DMS79 treated with DMSO at 0.1 percent for 48 hours (cell line): ENCODE data around the gene UBA52.
"Not testable (repeated sequence)": the region's sequence is repeated elsewhere in the genome, so short reads cannot be mapped to it uniquely, and the experiment has no call there.

Experiments
- DNase-seq: peaks from one replicate; lab custom pipeline; 2025; lab: John Stamatoyannopoulos, UW

UBA52 gene

DNA sequence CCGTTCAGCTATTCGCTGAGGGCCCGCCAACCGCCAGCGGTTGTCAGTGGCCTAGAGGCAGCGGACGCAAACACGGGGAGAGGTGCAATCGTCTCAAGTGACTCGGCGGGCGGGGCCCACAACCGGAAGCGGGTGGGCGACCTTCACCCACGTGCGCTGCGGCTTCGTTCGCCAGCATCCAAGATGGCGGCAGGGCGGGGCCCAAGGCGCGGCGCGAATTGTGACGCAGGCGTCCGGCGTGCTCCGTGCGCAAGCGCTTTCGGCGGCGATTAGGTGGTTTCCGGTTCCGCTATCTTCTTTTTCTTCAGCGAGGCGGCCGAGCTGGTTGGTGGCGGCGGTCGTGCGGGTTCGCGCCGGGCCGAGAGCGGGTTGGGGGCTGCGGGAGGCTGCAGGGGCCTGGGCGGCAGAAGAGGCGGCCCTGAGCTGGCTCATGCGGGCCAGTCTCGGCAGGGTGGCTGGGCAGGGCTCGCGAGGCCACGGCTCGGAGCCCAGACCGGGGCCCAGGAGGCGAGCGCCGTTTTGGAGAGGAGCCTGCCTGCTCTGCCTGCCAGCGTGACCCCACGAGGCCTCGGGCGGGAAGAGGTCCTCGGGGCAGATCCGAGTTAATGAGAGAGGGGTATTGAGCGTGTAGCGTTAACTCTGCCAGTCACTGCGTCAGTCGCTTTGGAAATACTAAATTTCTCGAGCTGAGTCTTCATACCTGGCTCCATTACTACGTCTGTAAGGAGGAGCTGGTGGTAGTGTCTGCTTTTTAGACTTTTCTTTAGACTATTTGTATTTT lies at the start of gene UBA52:
TSS of gene UBA52 (plus strand) at position 294 of the 781 bp plus-strand sequence. CDS start 1,444 bp downstream, outside the sequence.
- peak; percentile 95 for DNase-seq

DNA sequence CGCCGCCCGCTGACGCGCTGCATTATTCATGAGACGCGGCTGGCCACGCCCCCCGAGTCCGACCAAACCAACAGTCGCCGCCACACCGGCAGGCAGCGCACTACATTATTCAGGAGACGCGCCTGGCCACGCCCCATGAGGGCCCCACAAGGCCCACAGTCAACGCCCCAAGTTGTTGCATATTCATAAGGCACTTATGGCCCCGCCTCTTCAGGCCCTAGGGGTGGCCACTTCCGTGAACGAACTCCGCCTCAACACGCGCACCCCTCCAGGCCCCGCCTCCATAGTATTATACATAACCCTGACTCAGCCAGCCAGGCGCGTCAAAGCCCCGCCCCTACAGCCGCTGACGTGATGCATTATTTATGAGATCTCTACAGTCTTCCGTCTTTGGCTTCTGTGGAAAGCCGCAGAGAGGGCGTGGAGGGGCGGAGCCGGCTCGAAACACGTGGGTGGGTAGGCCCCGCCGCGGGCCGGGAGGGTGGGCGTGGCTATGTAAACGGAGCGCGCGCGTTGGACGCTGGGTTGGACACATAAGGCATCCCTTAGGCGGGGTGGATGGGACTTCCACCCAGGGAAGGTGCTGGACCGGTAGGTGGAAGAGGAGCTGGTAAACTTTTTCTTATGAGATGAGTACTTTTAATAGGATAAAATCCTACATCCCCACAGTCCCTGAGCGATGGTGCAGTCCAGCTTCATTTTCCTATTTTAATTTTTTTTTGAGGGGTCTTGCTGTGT lies 49.4 kb upstream of the UBA52 start:
- peak; percentile 99 for DNase-seq

DNA sequence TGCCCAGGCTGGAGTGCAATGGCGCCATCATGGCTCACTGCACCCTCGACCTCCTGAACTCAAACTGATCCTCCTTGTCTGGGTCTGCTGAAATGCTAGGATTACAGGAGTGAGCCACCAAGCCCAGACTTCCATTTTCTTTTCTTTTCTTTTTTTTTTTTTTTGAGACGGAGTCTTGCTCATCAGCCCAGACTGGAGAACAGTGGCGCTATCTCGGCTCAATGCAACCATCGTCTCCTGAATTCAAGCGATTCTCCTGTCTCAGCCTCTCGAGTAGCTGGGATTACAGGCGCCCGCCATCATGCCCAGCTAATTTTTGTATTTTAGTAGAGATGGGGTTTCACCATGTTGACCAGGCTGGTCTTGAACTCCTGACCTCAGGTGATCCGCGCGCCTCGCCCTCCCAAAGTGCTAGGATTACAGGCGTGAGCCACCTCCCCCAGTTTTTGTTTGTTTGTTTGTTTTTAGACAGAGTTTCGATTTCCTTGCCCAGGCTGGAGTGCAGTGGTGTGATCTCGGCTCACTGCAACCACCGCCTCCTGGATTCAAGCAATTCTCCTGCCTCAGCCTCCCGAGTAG lies 48.7 kb upstream of the UBA52 start:
- DNase-seq = not testable (repeated sequence)

DNA sequence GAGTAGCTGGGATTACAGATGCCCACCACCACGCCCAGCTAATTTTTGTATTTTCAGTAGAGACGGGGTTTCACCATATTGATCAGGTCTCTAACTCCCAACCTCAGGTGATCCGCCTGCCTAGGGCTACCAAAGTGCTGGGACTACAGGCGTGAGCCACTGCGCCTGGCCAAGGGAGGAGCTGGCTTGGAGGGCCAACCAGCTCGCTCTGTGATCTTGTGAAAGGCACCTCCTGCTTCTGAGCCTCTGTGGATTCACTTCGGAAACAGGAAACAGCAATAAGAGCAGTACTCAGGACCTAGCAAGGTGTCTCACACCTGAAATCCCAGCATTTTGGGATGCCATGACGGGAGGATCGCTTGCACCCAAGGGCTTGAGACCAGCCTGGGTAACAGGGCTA lies 47.8 kb upstream of the UBA52 start:
- no peak for DNase-seq

DNA sequence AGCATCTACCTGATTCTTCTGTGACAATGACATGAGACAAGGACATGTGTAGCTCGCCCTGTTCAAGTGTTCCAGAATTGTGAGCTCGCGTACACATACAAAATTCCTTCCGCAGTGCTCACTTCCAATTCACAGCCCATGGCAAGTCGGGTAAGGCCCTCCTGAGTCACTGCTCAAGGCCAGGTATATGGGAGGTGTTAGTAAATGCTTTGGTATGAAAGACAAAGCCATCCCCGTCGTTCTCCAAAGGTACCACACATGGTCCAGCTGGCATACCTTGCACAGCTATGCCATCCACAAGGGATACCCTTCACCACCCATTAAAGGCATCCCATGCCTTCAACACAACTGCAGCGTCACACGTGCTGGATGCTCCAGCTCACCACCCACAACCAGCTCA lies 45.3 kb upstream of the UBA52 start:
- no peak for DNase-seq

DNA sequence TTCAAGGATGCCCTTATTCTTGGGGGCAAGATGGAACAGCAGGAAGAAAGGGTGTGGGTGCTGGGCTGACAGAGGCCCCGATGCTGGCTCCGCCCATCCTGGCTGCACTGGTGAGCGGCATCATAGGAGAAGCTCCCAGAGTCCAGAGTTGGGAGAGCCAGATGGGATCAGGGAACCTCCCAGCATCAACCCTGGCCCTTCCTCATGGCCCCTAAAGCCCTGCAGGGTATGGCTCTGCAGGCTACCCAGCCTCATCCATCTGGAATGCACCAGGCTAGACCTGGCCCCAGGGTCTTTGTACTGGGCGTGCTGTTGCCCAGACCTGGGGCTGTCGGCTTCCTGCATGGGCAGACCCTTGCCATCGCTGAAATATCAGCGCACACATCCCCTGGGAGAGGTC lies 41.9 kb upstream of the UBA52 start:
- DNase-seq = no peak

DNA sequence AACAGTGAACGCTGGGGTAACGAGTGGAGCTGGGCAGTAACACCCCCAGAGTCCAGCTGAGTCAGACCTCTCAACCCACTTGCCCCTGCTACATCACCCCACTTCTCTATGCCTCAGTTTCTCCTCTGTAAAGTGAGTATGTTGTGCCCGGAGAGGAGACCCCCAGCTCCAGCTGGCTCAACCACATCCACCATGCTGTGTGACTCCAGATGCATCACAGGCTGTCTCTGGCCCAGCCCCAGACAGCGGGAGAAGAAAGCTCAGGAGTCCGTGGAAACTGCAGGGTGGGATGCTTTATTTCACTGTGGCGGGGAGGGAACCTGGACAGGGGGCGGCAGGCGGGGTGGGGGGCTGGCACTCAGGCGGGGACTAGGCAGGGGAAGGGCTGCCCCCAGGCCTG lies 40.2 kb upstream of the UBA52 start:
- DNase-seq = no peak

DNA sequence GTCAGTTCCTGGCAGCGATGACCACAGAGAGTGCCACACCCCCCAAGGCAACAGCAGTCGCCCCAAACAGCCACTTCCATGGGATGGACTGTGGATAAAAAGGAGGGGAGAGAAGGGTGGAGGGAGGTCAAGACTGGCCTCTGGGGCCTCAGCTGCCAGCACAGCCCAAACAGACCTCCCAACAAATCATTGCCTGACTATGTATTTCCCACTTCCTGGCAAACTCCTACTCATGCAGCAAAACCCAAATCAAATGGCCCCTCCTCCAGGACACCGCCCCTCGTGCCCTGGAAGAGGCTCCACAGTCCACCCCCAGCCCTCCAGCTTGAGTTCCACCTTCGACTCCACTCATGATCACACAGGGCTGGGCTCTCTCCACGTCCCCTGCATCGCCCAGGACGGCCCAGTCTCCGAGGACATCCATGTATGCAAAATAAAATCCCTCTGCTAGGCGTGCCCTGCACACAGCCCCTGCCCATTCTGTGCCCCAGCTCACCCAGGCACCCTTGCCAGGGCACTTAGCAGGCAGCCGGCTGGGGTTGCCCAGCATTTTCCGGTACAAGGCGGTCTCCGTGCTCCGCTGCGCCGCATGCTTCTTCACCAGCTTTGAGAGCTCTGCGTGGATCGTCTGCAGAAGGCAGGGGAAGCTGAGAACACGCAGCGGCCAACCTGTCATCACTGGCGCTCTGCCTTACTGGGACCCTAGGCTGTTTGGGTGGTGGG lies 39.3 kb upstream of the UBA52 start:
- DNase-seq = no peak

DNA sequence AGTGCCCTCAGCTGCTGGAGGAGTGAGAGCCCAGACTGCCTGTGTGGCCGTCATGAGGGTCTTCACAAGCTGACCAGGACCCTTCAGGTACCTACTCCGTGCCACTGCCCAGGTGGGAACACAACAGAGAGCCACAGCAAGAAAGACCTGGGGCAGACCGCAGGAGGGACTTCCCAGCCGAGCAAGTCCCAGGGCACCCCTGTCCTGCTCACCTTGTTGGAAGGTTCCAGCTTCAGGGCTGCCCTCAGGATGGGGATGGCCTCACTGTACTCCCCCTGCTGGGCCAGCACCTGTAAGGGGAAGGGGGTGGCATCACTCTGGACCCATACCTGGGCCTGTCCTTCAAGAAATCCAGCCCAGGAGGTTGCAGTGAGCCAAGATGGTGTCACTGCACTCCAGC lies 38.6 kb upstream of the UBA52 start:
- no peak for DNase-seq

DNA sequence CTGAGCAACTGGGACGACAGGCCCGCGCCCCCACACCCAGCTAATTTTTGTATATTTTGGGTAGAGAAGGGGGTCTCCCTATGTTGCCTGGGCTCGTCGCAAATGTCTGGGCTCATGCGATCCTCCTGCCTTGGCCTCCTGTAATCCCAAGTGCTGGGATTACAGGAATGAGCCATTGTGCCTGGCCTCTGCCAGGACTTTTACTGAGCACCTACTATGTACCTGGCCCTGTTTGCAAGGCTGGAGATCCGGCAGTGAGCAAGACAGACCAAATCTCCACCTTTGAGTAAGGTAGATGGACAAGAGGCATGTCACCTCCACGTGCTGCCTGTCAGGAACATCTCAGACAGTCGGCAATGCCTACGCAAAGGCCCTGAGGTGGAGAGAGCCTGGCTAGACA lies 35.2 kb upstream of the UBA52 start:
- DNase-seq = no peak

DNA sequence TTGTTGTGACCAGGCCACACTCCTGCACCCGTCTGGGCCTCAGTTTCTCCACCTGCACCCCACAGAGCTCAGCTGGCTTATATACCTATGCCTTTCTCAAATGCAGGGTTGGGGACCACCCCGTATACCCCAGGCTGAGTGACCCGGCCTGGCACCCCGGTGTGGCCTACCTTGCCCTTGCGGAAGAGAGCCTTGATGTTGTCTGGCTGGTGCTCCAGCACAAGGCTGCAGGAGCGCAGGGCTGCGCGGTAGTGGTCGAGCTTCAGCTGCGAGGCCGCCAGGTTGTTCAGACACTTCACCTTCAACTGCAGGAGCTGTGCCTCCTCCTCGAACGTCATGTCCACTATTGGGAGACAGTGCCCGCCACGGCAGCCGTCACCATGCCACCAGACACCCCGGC lies 34.2 kb upstream of the UBA52 start:
- no peak for DNase-seq

DNA sequence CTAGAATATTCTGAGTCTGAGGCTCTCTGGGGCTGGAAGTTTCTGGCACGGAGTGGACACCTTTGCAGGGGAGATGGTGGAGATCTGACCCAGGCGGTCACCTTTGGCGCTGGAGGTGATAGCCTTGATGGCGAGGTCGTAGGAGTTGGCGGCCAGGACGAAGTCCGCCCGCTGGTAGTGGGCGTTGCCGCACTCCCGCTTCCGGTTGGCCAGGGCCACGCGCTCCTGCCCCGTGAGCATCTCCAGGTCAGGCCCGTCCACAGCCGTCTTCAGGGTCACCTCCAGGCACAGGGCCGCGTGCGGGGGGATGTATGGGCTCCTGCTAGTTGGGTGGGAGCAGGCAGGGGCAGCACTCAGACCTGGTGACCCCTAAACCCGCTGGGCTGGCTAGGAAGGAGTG lies 33.5 kb upstream of the UBA52 start:
- no peak for DNase-seq

DNA sequence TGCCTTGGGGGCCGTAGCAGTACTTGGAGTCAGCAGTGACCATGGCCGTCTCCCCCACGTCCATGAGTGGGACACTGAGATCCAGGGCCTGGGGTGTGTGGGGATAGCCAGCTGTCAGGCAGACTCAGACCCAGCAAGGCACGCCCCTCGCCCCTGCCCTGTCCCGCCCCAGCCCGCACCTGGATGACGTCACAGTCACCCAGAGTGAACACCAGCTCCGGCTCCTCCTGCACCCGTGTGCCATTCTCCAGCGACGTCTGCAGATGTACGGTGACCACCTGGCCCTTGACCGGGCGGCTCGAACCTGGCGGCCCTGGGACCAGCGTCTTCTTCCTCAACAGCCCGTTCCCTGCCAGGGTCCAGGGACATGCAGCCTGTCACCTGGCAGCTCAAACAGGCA lies 32.3 kb upstream of the UBA52 start:
- no peak for DNase-seq

DNA sequence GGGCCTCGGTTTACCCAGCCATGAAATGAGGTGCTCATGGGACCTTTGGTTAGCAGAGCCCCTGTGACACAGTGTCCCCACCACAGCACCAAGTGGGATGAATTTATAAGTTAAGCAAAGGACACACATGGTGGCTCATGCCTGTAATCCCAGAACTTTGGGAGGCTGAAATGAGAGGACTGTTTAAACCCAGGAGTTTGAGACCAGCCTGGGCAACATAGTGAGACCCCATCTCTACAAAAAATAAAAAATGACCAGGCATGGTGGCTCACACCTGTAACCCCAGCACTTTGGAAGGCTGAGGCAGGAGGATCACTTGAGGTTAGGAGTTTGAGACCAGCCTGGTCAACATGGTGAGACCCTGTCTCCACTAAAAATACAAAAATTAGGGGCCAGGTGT lies 31.5 kb upstream of the UBA52 start:
- not testable (repeated sequence) for DNase-seq

DNA sequence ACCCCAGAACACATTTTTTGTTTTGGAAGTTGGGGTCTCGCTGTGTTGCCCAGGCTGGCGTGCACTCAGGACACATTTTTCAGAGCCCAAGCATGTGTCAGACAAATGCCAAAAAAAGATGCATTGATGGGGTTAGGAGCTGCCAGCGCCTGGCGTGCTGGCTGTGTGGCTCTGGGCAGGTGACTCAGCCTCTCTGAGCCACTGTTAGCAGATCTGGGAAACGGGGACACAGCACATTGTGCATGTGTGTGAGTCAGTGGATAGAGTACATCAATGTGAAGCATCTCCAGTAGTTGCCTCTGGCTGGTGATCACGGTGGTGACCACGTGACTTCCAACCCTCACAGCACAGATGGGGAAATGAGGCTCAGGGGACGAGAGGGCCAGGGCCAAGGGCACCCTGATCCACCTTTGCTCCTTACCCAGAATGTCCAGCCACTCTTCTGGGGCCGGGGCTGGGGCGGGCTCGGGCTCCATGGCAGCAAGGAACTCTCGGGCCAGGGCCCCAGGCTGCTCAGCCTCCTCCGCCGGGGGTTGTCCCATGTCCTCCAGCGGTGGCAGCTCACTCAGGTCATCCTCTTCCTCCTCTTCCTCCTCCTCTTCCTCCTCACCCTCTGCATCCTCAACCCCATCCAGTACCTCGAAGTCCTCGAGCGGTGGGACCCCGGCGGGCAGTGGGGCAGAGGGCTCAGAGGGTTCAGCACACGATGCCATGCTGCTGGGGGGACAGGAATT lies 30.2 kb upstream of the UBA52 start:
- no peak for DNase-seq

DNA sequence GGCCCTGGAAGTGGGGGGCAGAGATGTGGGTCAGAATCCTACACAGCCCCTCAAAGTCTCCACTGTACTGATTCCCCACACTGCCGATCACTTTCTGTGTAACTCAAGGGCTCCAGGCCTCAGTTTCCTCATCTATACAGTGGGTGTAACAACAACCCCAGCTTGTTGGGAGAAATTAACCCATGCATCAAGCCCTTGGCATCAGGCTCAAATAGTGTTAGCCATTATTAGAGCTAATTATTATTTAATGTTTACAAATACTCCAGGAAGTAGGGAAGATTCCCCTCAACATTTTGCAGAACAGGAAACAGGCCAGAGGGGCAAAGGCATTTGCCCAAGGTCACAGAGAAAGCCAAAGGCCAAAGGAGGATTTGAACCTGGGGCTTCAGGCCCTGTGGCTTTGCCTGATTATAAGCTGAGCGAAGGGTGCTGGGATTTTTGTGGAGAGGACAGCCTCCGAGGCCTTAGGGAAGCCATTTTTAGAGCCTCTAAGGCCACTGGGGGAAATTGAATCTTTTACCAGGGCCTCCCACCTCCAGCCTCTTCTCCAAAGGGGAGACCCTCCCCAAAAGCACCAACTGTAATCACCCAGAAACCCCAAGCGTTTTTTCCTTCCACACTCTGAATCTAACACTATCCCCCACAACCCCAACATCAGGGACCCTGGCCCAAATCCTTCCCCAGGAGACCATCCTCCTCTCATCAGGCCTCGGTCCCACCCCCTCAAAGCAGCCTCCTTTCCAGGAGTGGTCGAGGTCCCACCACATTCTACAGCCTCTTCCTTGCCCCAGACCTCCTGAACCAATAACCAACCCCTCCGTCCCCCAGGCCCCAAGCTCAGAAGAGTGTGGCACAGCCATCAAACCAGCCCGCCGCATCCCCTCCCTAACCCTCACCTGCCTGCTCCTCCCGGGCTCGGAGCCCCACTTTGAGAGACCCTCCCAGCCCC lies 29.4 kb upstream of the UBA52 start:
- DNase-seq = peak; percentile 5

DNA sequence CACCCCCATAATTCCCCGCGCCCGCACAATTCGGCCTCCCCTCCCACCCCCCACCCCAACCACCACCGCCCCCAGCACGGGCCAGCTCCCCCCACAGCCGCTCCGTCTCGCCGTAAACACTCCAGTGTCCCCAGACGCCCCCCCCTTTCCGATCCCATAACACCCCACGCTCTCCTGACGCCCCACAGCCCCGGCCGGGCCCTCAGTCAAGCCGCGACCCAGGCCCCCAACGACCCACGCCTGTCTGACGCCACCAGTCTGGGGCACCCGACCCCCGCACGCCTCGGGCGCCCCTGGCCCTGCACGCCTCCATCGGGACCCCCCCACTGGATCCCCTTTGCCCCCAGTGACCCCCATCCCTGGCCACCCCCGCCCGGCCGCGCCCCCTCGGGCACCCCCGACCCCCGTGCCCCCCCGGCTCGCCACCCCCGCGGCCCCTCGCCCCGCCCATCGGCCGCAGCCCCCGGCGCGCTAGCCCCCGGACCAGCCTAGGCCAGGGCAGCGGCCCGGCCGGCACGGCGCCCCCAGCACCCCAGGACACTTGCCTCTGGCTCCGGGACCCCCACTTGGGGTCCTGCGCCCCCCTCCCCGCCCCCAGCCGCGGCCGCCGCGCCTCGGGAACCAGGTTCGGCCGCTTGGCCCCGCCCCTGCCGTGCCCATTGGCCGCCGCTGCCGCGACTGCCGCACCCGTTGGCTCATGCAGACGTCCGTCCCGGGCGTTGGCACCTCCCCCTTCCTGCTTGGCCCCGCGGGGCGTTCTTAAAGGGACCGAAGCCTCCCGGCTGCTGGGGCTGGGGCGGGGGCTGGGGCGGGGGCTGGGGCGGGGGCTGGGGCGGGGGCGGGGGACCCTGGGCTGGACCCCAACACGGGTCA lies 28.5 kb upstream of the UBA52 start, which contains the start of gene FKBP8:
TSS of gene FKBP8 (minus strand) at position 633 of the 873 bp plus-strand sequence. CDS start 1,603 bp downstream, outside the sequence.
- peak; percentile 76 for DNase-seq

DNA sequence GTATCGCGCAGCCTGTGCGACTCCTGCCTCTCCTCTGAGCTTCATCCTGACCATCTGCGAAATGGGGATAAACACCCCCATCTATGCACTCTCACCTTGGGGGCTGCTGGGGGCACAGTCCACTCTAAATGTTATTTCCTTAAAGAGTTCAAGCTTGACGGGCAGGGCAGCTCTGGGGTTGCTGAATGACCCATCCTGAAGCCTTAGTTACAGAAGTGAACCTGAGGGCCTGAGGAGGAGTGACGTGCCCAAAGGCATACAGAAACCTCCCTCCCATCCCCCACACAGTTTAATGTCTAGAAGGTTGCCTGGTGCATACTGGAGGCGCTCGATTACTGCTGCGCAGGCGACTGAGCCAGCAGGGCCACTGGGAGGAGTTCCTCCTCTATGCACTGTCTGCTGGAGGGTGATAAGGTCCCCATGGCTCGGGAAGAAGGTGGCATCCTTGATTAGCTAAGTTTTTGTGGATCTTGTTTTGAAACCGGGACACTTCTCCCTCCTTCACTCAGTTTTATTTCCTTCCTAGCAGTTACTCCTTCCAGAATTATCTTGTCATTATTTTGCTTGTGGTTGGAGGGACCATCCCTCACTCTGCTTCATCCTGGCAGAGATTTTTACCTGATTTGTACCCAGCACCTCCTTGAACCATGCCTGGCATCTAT lies 27.7 kb upstream of the UBA52 start:
- peak; percentile 17 for DNase-seq

DNA sequence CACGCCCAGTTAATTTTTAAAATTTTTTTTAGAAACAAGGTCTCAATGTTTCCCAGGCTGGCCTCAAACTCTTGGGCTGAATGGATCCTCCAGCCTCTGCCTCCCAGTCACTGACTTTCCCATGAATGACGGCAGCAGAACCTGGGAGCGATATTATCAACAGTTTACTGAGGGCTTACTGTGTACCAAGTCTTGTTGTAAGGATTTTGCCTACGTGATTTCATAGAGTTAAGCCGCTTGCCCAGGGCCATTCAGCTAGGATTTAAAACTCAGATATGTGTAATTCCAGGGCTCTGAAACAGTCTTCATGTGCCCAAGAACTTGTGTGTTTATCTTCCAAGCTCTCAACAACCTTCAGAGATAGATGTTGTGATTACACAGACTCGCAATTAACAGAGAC lies 20.0 kb upstream of the UBA52 start:
- DNase-seq = no peak
